Measurements from ENCODE around the gene CADPS2. TPM values are rescaled to one million over a fixed set of nuclear protein-coding genes. Genes with fewer than 3 reads are reported as not detected.

CADPS2 gene
- total and polyA plus RNA-seq, 12 donors, result 14.6 to 103 (median 39.4) TPM

DNA sequence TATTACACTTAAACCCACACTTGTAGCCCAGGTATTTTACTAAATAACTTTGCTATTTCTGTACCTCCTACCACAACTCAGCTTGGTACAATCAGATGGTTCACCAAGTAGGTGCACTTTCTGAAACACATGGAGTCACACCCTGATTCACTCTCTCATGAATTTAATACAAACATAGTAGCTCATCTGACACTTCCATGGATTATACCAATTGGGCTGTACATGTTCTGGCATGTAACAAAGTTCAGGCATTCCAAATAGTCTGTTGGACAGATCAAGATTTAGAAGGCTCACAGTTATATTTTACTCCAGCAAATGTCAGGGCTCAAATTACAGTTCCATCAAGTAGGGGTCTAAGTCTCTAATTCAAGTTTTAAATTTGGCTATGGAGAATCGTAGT, 121.4 kb downstream of the CADPS2 start:
- intact Hi-C loops (cut with DNase I), result no loop called here

GRCh38 chr7:122764020-122764419, 122.2 kb downstream of the CADPS2 start:
- WGBS, 4 donors, result 63 to 80% (median 71%) methylated on average over 2 of the region's 2 CpGs

More for the DNA sequence above, 121.4 kb downstream of the CADPS2 start:
- no peak for TF ChIP-seq POLR2A (IDR thresholded peaks at IDR 0.05)
- TF ChIP-seq CTCF (IDR thresholded peaks at IDR 0.05), result no peak
- WGBS, 4 donors, result 75 to 88% (median 82%) methylated on average over 1 of the region's 1 CpG
- Histone ChIP-seq H3K27me3 (no peaks in the 10 kb centered on the region), H3K36me3 (replicated peaks in 1 of 2) (no peaks in the 10 kb centered on the region), H3K9me3 (replicated peaks in 1 of 3) (no peaks in the 10 kb centered on the region), H3K27ac (no peak overlapping the region), H3K4me1 (replicated peaks in 1 of 2) (peaks cover 0 to 9% of the 10 kb centered on the region in 2 donors), H3K4me3 (no peak overlapping the region)
- no peak for DNase-seq

DNA sequence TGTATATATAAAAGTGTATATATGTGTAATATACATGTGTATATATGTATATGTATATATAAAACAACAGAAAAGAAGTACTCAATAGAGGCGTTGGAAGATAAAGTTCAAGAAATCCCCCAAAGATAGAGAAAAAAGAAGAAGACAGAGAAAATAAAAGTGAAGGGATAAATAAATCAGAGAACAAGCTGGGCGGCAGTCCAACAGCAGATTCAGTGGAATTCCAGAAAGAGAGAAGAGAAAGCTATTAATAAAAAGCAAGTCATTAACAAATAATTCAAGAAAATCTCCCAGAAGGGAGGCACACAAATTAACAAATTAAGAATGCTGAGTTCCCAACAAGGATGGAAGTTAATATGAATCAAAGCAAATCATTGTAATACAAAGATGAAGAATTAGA, 124.2 kb downstream of the CADPS2 start:
- H3K4me1 ChIP-seq (replicated peaks in 1 of 2), result peaks cover 0 to 9% of the 10 kb centered on the region in 2 donors
- no peaks in the 10 kb centered on the region for H3K36me3 ChIP-seq (replicated peaks in 1 of 2)
- no peak overlapping the region for H3K27ac ChIP-seq
- no peak for TF ChIP-seq CTCF (IDR thresholded peaks at IDR 0.05)
- no peak for TF ChIP-seq POLR2A (IDR thresholded peaks at IDR 0.05)
- DNase-seq, result peak; percentile 61 to 82 (median 73)
- no peaks in the 10 kb centered on the region for H3K27me3 ChIP-seq
- H3K4me3 ChIP-seq, result no peak overlapping the region
- 27 to 54% (median 37%) methylated on average over 2 of the region's 2 CpGs for WGBS, 4 donors
- intact Hi-C loops (cut with DNase I), result no loop called here
- no peaks in the 10 kb centered on the region for H3K9me3 ChIP-seq (replicated peaks in 1 of 3)

More at GRCh38 chr7:122764020-122764419, 122.2 kb downstream of the CADPS2 start:
- Histone ChIP-seq H3K27ac (no peak overlapping the region), H3K27me3 (no peaks in the 10 kb centered on the region), H3K4me3 (no peak overlapping the region), H3K4me1 (replicated peaks in 1 of 2) (peaks cover 0 to 9% of the 10 kb centered on the region in 2 donors), H3K9me3 (replicated peaks in 1 of 3) (no peaks in the 10 kb centered on the region), H3K36me3 (replicated peaks in 1 of 2) (no peaks in the 10 kb centered on the region)
- DNase-seq, result no peak
- TF ChIP-seq POLR2A (IDR thresholded peaks at IDR 0.05), result no peak
- no peak for TF ChIP-seq CTCF (IDR thresholded peaks at IDR 0.05)
- intact Hi-C loops (cut with DNase I), result no loop called here

GRCh38 chr7:122758501-122758900, 127.8 kb downstream of the CADPS2 start:
- 48 to 62% (median 53%) methylated on average over 1 of the region's 1 CpG for WGBS, 4 donors
- peaks cover 0 to 9% of the 10 kb centered on the region in 2 donors for H3K4me1 ChIP-seq (replicated peaks in 1 of 2)
- H3K36me3 ChIP-seq (replicated peaks in 1 of 2), result no peaks in the 10 kb centered on the region
- no peaks in the 10 kb centered on the region for H3K9me3 ChIP-seq (replicated peaks in 1 of 3)
- no peak overlapping the region for H3K27ac ChIP-seq
- intact Hi-C loops (cut with DNase I), result no loop called here
- H3K4me3 ChIP-seq, result no peak overlapping the region
- no peaks in the 10 kb centered on the region for H3K27me3 ChIP-seq
- no peak for TF ChIP-seq CTCF (IDR thresholded peaks at IDR 0.05)
- TF ChIP-seq POLR2A (IDR thresholded peaks at IDR 0.05), result no peak
- DNase-seq, result no peak
